ENCODE data around the gene SLC22A16.

Gene SLC22A16

GRCh38 chr6:110404607-110405006 lies 71.8 kb downstream of the SLC22A16 start:
- DNase-seq (ENCODE audit: low read depth in 2 of 2), result no peak

DNA sequence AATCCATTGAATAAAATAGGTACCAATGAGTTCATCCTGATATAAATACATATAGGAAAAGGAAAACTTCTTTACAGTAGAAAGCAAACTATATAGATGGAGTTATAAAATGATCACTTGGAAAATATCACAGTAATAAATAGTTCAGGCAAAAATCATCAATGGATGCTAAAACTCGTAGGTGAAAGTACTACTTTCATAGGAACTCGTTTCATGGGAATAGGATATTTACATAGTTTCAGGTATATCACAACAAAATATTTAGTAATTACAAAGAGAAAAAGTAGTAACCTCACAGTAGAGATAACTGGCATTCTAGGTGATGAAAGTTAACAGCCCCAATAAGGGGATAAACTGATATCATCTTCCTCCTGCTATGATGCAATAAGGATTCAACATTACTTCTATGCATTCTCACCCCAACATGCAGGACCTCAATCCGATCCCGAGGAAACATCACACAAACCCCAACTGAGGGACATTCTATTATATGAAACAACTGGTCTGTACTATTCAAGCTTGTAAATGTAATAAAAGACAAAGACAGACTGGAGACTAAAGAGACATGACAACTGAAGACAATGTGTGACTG lies 74.7 kb downstream of the SLC22A16 start:
- no peak for DNase-seq (ENCODE audit: low read depth in 2 of 2)

GRCh38 chr6:110400208-110400607 lies 76.2 kb downstream of the SLC22A16 start:
- no peak for DNase-seq (ENCODE audit: low read depth in 2 of 2)

DNA sequence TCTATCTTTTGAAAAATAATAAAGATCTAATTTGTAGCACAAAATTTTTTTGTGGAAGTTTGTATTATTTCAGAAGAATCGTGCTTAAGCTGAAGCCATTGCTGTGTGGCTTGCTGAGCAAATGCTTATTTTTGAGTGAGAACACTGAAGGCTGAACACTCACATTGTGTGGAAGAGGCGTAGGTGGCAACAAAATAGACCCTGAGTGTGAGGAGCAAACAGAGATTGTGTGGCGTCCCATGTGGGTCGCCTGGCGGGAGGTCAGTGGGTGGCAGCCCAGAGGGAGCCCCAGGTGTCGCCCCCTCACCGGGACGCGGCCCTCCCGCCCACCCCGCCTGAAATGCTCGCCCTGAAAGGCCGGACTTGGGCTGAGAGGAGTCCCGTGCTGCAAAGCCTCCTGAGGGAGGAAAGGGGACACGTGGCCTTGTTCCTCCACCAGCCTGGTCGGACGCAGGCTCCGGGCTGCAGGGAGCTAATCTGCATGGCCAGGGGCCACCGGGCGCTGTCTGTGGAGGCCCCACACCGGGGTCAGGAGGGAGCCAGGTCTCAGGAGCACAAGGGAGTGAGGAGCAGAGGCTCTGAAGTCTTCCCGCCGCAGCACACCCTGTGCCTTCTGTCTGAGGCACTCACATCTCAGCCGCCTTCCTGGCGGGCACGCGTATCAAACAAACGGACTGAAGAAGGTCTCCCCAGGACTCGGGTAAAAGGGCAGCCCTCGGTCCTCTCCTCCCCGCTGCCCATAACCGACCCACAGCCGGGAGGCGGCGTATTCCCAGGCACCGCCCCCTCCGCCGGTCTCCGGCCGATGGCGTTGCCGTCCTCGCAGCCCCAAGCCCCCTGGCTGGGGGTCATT lies 77.0 kb downstream of the SLC22A16 start:
- no peak for DNase-seq (ENCODE audit: low read depth in 2 of 2)

DNA sequence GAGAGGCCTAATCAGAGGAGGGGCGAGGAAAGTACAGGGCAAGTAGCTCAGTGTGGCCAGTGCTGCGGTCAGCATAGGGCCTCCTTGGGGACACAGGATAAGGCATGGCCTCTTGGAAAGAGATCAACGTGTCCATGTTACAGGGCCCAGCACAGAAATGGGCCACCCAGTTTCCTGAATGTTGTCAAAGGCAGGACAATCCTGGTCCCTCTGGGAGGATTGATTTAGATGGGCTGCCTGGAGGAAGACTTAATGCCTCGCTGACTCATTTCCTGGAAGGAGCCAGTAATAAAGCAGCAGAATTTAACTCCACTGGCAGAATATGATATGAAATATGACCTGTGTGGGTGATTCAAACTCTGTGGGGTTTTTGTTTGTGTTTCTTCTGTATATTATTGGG lies 77.6 kb downstream of the SLC22A16 start:
- DNase-seq (ENCODE audit: low read depth in 2 of 2), result no peak

GRCh38 chr6:110395221-110395620 lies 81.2 kb downstream of the SLC22A16 start:
- DNase-seq (ENCODE audit: low read depth in 2 of 2), result no peak

GRCh38 chr6:110394409-110394808 lies 82.0 kb downstream of the SLC22A16 start:
- no peak for DNase-seq (ENCODE audit: low read depth in 2 of 2)

GRCh38 chr6:110392727-110393126 lies 83.7 kb downstream of the SLC22A16 start:
- DNase-seq (ENCODE audit: low read depth in 2 of 2), result no peak

DNA sequence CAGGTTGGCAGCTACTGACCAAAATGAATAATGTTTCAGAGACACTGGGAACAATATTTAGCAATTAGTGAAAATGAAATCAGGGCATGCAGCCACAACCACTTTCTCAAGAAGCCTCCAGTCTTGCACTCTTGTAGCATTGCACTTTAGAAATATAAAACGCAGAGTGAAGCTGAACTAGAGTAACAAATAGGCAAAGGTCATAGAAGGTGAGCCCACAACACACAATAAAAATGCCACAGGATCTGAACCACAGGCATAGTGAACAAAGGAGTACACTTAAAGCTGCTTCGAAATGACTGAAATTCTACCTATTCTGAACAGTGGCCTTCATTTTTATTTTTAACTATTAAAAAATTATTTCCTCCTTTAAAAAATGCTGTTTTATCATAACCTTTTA lies 86.0 kb downstream of the SLC22A16 start:
- DNase-seq (ENCODE audit: low read depth in 2 of 2), result no peak

GRCh38 chr6:110389689-110390382 lies 86.6 kb downstream of the SLC22A16 start:
- DNase-seq (ENCODE audit: low read depth in 2 of 2), result no peak

DNA sequence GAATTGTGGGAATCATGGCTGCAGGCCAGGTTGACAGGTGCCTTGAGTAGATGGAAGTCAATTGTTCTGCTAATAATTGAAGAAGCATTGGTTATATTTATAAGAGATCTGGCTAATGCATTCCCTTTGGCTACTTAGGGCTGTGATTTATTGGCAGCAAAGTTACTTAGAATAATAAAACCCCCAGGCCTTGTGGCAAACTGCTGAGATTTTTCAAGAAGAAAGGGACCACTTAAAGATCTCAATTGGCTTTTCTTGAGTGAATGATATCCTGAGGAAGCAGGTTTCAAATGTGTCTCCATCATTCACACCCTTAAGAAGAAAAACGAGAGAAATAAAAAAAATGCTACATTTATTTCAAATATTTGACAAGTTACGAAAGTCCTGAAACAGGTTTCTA lies 88.4 kb downstream of the SLC22A16 start:
- DNase-seq (ENCODE audit: low read depth in 2 of 2), result no peak

- DNase-seq (ENCODE audit: low read depth in 2 of 2), result no peak
Measured at GRCh38 chr6:110385458-110385863, 91.0 kb downstream of the SLC22A16 start.

DNA sequence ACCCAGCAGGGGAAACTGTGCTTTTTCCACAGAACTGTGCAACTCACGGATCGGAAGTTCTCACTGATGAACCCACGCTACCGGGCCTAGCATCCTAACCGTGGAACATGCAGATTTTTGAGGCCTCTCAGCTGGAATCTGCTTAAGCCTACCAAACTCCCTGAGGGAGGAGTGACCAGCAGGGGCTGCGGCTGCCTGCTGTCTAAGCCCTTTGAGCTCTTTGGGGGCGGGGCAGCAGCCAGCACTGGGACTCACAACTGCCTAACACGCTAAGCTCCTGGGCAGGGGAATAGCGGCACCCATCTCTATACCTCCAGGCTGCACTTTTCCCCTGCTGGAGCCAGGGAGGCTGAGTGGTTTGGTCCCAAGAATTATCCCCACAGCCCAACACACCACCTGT lies 97.9 kb downstream of the SLC22A16 start:
- no peak for DNase-seq (ENCODE audit: low read depth in 2 of 2)

Measured in stimulated activated CD8-positive, alpha-beta memory T cell treated with anti-CD3 and anti-CD28 coated beads, Interleukin-7, amount 100 ng/mL, for 1 hour (primary cell).